GM12892 (cell line): ENCODE results near the gene SACS.

Experiments used
- POLR2A ChIP-seq: IDR thresholded peaks from 2 replicates; pipeline ENCODE4 v1.6.1; 2011; ENCODE audit warnings: low read depth, low read length, control low read depth
- POLR2AphosphoS5 ChIP-seq: IDR thresholded peaks from 2 replicates; pipeline ENCODE4 v1.6.1; 2011; ENCODE audit warnings: low read depth, low read length, control low read depth
- TAF1 ChIP-seq: IDR thresholded peaks from 2 replicates; pipeline ENCODE4 v1.6.1; 2011; ENCODE audit warnings: low read depth, mild to moderate bottlenecking, control low read depth, low read length, borderline replicate concordance

- TF ChIP-seq POLR2A: no peak
- no peak for TF ChIP-seq TAF1
- no peak for TF ChIP-seq POLR2AphosphoS5
These were observed 154.2 kb downstream of the SACS start for GRCh38 chr13:23279321-23279720.
